ENCODE results near the gene KCNA3.

GRCh38 chr1:110626889-110627288 lies 47.9 kb downstream of the KCNA3 start:
- TF ChIP-seq EP300 (IDR thresholded peaks at IDR 0.05), result no peak
- TF ChIP-seq, protein P1, sequence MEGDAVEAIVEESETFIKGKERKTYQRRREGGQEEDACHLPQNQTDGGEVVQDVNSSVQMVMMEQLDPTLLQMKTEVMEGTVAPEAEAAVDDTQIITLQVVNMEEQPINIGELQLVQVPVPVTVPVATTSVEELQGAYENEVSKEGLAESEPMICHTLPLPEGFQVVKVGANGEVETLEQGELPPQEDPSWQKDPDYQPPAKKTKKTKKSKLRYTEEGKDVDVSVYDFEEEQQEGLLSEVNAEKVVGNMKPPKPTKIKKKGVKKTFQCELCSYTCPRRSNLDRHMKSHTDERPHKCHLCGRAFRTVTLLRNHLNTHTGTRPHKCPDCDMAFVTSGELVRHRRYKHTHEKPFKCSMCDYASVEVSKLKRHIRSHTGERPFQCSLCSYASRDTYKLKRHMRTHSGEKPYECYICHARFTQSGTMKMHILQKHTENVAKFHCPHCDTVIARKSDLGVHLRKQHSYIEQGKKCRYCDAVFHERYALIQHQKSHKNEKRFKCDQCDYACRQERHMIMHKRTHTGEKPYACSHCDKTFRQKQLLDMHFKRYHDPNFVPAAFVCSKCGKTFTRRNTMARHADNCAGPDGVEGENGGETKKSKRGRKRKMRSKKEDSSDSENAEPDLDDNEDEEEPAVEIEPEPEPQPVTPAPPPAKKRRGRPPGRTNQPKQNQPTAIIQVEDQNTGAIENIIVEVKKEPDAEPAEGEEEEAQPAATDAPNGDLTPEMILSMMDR (IDR thresholded peaks at IDR 0.05), result no peak
- TF ChIP-seq POLR2A (IDR thresholded peaks at IDR 0.05), result no peak
